Colonic mucosa (tissue), 4 donors: ENCODE results near the gene NRCAM. TPM values are rescaled to one million over a fixed set of nuclear protein-coding genes. Genes with fewer than 3 reads are reported as not detected.

ENCODE experiments used
- DNase-seq: peaks from one replicate; pipeline ENCODE4 v3.0.0-alpha.2; 2020
- H3K27ac ChIP-seq: fragments of 200-600 bp; one replicate; pipeline ENCODE4 v1.8.0; 2021
- H3K27me3 ChIP-seq: fragments of 200-600 bp; one replicate; pipeline ENCODE4 v1.8.0; 2021
- H3K36me3 ChIP-seq: fragments of 200-600 bp; one replicate; pipeline ENCODE4 v1.8.0; 2021
- H3K4me1 ChIP-seq: fragments of 200-600 bp; one replicate; pipeline ENCODE4 v1.8.0; 2021; ENCODE audit warnings: mild to moderate bottlenecking
- H3K4me3 ChIP-seq: fragments of 200-600 bp; one replicate; pipeline ENCODE4 v1.8.0; 2021
- H3K9ac ChIP-seq, 2 donors: one replicate each; pipeline ENCODE4 v1.7.0; 2013; ENCODE audit warnings: control low read depth in 2 of 2, low read depth in 2 of 2, low read length in 2 of 2
- H3K9me3 ChIP-seq: fragments of 200-600 bp; one replicate; pipeline ENCODE4 v1.8.0; 2021
- CTCF ChIP-seq: fragments of 200-600 bp; IDR thresholded peaks from one replicate; pipeline ENCODE4 v1.8.0; 2022; ENCODE audit warnings: antibody characterized with exemption, mild to moderate bottlenecking
- intact Hi-C: fragments of 100-400 bp; cut with DNase I; formaldehyde crosslinking; loops from one replicate; pipeline ENCODE4 v1.14.1; 2022
- total RNA-seq, 2 donors: library from RNA; stranded (reverse); fragmentation: NEBNext Ultra II Directional in 1 of 2; extraction: Animal tissue kit (Norgen Biotek cat#: 25700) in 1 of 2; gene quantifications; one replicate each; pipeline ENCODE4 v1.2.1, GENCODE V29; 2021
- donor health status: healthy.
- donor health status: DM: no; HTN: no; CAD: no.
- donor health status: DM: no; HTN: no; CAD: no.

The NRCAM gene
- total RNA-seq, 2 donors from 2014 or later = 0.42 to 1.1 TPM

DNA sequence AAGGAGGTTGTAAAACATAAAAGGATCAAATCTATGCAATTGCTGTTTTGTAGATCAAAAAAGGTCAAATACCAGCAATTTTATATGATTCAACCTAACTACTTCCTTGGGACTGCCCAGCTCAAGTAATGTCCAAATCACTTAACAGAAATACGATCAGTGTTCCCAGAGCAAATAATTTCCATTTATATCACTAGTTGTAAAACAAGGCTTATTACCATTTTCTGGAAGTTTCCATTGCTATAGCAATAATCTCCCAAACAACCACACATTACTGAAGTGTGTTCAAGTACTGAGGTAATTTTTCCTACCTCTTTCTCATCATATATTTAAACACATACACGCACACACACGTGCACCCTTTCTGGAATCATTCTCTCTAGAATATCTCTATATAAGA is 123.3 kb downstream of the NRCAM start:
- H3K27me3 ChIP-seq = no peaks in the 10 kb centered on the region
- H3K4me3 ChIP-seq = no peak overlapping the region
- no peak for DNase-seq

DNA sequence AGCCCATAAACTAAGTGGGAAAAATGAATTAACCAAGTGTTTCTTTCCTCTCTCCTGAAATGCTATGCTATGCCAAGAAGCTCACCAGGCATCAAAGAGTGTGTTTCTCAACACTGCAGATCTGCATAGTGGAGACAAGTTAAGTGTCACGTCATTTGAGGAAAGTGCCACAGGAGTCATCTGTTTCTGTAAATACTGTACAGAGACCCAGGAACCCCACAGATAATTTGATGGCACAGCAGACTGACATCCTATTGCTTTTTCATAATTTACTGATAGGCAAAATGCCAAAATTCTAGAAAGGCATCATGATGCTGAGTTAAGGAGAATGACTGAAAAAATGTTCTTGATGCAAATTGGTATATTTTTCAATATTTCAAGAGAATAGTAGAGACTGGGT is 124.3 kb downstream of the NRCAM start:
- no peak for TF ChIP-seq CTCF
- Histone ChIP-seq H3K27me3 (no peaks in the 10 kb centered on the region), H3K27ac (no peak overlapping the region), H3K4me1 (no peaks in the 10 kb centered on the region), H3K9ac (no peak overlapping the region), H3K4me3 (no peak overlapping the region), H3K9me3 (no peaks in the 10 kb centered on the region), H3K36me3 (no peaks in the 10 kb centered on the region)
- intact Hi-C loops = no loop called here
- no peak for DNase-seq

More for the DNA sequence above, 123.3 kb downstream of the NRCAM start:
- intact Hi-C loops = no loop called here
- H3K9me3 ChIP-seq = no peaks in the 10 kb centered on the region
- H3K27ac ChIP-seq = no peak overlapping the region
- no peaks in the 10 kb centered on the region for H3K4me1 ChIP-seq
- H3K9ac ChIP-seq = no peak overlapping the region
- no peaks in the 10 kb centered on the region for H3K36me3 ChIP-seq
- no peak for TF ChIP-seq CTCF

DNA sequence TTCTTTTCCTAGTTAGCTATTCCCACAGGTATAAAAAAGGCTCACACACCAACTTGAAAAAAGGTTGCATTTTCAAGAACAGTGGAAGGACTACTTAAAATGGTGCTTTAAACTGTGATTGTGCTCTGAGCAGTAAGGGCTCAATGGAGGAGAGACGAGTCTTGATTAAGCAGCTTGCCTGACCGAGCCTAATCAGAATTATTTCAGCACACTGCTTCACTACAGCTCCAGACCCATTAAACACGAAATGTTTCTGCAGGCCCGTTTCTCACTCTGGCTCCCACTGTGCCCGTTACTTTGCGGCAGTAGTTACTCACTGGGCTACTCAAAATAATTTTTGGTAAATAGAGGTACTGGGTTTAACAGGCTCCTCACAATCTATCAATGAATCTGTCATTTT is 126.0 kb downstream of the NRCAM start:
- H3K27ac ChIP-seq = no peak overlapping the region
- intact Hi-C loops = no loop called here
- H3K36me3 ChIP-seq = no peaks in the 10 kb centered on the region
- no peak for TF ChIP-seq CTCF
- no peak overlapping the region for H3K4me3 ChIP-seq
- DNase-seq = no peak
- H3K9me3 ChIP-seq = no peaks in the 10 kb centered on the region
- H3K27me3 ChIP-seq = no peaks in the 10 kb centered on the region
- H3K9ac ChIP-seq = no peak overlapping the region
- H3K4me1 ChIP-seq = no peaks in the 10 kb centered on the region

GRCh38 chr7:108329514-108329913 is 126.7 kb downstream of the NRCAM start:
- TF ChIP-seq CTCF = no peak
- H3K4me3 ChIP-seq = no peak overlapping the region
- no peaks in the 10 kb centered on the region for H3K36me3 ChIP-seq
- H3K27me3 ChIP-seq = no peaks in the 10 kb centered on the region
- intact Hi-C loops = no loop called here
- H3K9ac ChIP-seq = no peak overlapping the region
- H3K9me3 ChIP-seq = no peaks in the 10 kb centered on the region
- no peak for DNase-seq
- H3K4me1 ChIP-seq = no peaks in the 10 kb centered on the region
- H3K27ac ChIP-seq = no peak overlapping the region

DNA sequence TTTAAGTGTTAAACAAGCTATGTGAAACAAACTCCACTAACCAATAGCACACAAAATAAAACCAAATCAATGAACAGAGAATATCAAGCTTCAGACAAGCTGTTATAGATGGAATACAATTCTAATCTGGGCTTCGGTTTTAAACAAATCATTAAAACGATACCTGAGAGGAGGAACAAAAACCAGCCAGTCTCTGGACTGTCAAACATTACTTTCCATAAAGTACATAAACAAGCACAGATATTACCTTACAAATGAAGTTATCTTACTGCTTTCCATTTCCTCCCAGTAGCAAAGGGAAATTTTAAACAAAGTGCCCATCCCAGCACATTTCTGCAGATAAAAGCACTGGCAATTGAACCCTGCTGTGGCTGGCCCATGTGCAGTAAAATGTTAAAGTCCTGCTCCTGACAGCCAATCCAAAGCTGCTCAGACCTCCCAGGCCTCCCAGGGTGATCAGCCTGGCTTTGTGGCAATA is 128.0 kb downstream of the NRCAM start:
- Histone ChIP-seq H3K4me3 (no peak overlapping the region), H3K4me1 (no peaks in the 10 kb centered on the region), H3K27me3 (no peaks in the 10 kb centered on the region), H3K9ac (no peak overlapping the region), H3K36me3 (no peaks in the 10 kb centered on the region), H3K27ac (no peak overlapping the region), H3K9me3 (no peaks in the 10 kb centered on the region)
- TF ChIP-seq CTCF = no peak
- intact Hi-C loops = no loop called here
- DNase-seq = no peak

GRCh38 chr7:108327353-108327752 is 128.9 kb downstream of the NRCAM start:
- Histone ChIP-seq H3K27ac (no peak overlapping the region), H3K36me3 (no peaks in the 10 kb centered on the region), H3K27me3 (no peaks in the 10 kb centered on the region), H3K9ac (no peak overlapping the region), H3K4me3 (no peak overlapping the region), H3K4me1 (no peaks in the 10 kb centered on the region), H3K9me3 (no peaks in the 10 kb centered on the region)
- DNase-seq = no peak
- intact Hi-C loops = no loop called here
- no peak for TF ChIP-seq CTCF
